Measurements from ENCODE around the gene BABAM2.

DNA sequence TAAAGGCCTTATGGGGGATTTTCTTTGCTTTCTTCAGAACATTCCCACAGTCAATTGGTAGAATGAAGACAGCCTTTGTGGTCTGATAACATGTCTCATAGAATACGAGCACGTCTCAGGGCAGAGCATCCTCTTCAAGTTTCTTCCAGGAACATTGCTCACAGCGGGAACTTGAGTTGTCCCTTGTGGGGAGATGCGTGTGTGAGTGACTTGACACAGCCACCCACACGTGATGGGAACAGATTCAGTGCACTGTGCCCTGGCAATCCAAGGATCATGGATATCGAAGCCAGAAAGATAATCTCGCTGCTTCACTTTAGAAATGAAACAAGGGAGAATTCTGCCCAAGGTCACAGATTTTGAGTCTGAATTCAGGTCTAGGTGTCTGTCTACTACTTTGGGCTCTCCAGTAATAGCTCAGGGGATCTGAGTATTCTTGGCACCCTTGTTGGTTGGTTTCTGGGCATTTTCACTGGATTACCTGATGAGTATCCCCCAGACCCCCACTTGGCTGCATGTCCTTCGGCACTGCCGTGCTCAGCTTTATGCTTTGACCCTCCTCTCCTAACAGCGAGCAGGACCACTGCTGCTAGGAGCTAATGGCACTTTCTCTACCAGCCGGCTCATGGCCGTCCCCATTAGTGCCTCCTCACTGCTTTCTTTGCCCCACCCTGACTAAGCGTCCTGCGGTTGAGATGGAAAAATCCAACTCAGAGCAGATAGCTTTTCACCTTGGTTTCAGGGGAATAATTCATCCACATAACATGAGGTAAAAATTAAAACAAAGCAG, 426.2 kb downstream of the BABAM2 start:
- TF ChIP-seq CTCF (IDR thresholded peaks at IDR 0.05; ENCODE audit: low read depth, low read length) = no peak
- TF ChIP-seq POLR2A (IDR thresholded peaks at IDR 0.05; ENCODE audit: extremely low read depth, insufficient read length) = no peak
- no peak for TF ChIP-seq MYC (IDR thresholded peaks at IDR 0.05; ENCODE audit: low read depth, low read length)
- no peak for TF ChIP-seq MAX (IDR thresholded peaks at IDR 0.05; ENCODE audit: low read depth, low read length)
